ENCODE data around the gene NBPF9.
"Not testable (repeated sequence)": the region's sequence is repeated elsewhere in the genome, so short reads cannot be mapped to it uniquely, and the experiment has no call there.

NBPF9 gene

DNA sequence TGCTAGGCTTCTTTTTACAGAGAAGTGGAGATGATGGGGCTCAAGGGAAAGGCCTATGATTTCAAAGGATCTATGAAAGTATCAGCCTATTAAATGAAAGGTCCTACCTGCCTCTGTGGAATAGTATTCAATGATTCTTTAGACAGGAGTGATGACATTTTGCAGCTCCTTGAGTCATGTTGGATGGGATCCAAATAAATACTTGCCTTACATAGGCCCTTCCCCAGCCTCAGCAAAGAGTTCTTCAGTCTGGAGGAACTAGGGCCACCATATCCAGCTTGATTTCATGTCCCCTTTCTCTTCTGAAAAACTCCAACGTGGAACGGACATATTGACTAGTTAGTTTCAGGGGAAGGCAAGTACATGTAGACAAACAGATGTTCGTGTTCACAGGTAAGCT is 87.8 kb downstream of the NBPF9 start:
- not testable (repeated sequence) for DNase-seq (ENCODE audit: low read depth, low spot score)

- DNase-seq (ENCODE audit: low read depth, low spot score): not testable (repeated sequence)
Measured at GRCh38 chr1:149013513-149013912, 89.8 kb downstream of the NBPF9 start.

DNA sequence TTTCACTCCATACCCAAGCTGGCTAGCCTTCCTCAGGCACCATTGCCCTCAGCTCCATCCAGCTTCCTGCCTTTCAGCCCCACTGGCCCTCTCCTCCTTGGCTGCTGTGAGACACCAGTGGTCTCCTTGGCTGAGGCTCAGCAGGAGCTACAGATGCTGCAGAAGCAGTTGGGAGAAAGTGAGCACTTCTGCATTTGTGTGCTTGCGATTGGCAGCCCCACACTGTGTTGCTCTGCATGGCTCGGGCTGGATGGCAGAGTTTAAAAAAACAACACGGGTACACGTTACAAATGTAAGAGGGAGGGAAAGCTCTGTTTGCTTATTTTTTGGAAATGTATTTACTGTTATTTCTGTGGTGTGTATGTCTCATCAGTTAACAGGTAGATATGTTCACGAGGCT is 90.8 kb downstream of the NBPF9 start:
- not testable (repeated sequence) for DNase-seq (ENCODE audit: low read depth, low spot score)

DNA sequence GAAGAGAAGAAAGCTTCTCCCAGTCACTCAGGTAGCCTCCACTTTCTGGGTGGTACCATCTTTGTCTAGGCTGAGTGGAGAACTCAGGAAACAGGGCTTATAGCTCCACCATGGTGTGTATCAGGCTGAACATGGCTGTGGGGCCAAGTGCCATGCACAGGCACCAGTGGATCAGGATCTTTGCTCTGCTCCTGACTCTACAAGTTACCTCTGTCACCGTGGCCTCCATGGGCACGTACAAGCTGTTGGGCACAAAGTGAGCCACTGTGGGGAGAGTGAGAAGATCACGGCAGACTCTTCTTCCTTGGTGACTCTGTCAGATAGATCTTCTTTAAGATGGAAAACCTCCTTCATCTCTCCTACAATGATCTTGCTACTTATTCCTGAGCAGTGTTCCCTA is 93.6 kb downstream of the NBPF9 start:
- not testable (repeated sequence) for DNase-seq (ENCODE audit: low read depth, low spot score)

DNA sequence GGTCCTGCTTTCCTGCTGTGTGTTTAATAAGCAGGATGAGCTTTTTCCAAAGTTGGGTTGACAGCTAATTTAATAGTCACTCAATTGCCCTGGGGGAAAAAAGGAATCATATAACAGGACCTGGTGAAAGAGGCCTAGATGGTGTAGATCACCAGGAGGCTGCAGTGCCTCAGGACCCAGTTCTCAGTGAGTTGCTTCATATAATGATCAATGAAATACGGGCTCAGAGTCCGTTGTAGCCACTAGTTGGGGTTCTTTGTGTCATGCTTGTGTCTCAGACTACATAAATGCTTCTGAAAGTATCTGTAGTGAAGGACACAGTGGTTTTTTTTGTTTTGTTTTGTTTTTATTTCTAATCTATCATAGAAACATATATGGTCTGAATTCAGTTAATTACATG is 94.6 kb downstream of the NBPF9 start:
- not testable (repeated sequence) for DNase-seq (ENCODE audit: low read depth, low spot score)

DNA sequence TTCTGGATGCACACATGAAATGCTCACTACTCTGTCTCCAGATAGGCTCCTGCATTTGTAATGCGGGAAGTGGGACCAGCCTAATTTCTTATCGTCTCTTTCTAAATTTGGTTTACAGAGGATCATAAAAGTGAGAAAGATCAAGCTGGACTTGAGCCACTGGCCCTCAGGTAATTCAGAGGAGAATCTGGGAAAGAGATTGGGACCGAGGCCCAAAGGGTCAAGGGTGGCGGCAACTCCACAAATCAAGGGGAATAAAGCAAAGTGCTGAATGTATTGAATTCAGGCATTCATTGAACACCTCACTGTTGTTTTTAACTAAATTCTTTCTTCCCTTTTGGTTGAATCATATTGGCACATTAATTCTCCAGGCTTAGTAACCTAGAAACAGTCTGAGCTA is 95.0 kb downstream of the NBPF9 start:
- not testable (repeated sequence) for DNase-seq (ENCODE audit: low read depth, low spot score)

All from brain pericyte (primary cell).